ENCODE measurements around the gene WDR82. TPM values are rescaled to one million over a fixed set of nuclear protein-coding genes. Genes with fewer than 3 reads are reported as not detected.

WDR82 gene
- total RNA-seq, 2 donors from 2014 or later = 78.4 to 84.2 TPM

DNA sequence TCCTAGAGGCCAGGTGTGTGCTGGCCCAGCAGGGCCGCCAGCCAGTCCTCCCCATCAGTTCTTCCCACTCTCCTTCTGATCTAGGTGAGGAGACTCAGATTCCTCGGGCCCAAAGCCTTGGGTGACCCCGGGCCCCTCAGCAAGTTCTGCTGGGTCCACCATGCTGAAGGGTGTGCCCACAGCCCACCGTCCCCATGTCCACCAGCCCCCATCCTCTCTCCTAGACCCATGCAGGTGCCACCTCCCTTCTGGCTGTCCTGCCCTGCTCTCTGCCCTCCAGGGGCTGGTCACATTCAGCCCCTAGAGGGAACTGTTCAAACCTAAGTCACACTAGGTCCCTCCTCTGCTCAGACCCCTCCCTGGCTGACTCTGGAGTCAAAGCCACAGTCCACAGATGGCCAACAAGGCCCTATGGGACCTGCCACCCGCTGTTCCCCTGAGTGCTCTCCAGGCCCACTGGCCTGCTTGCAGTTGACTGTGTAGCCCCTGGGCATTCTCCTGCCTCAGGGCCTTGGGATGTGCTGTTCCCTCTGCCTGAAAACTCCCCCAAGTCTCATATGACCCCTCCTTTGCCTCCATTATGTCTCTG, 52.1 kb downstream of the WDR82 start:
- Histone ChIP-seq H3K36me3 (ENCODE audit: control insufficient read depth, insufficient read depth, low read length) (peaks cover 13% of the 10 kb centered on the region), H3K27me3 (ENCODE audit: control insufficient read depth, insufficient read depth, low read length, poor library complexity, severe bottlenecking) (no peaks in the 10 kb centered on the region), H3K4me1 (ENCODE audit: control insufficient read depth, insufficient read depth, low read length) (no peaks in the 10 kb centered on the region), H3K9ac (ENCODE audit: extremely low read depth, low read length, poor library complexity, severe bottlenecking) (no peak overlapping the region), H3K27ac (ENCODE audit: low read depth, low read length) (no peak overlapping the region), H3K4me3 (ENCODE audit: low read length) (no peak overlapping the region), H3K9me3 (ENCODE audit: control insufficient read depth, low read length) (no peaks in the 10 kb centered on the region)
- Mint-ChIP-seq H3K4me3 (no peak overlapping the region), H3K4me1 (no peaks in the 10 kb centered on the region), H3K27me3 (ENCODE audit: insufficient read depth) (no peaks in the 10 kb centered on the region), H3K36me3 (ENCODE audit: low read depth) (peaks cover 18% of the 10 kb centered on the region), H3K9me3 (no peaks in the 10 kb centered on the region), H3K27ac (peak overlapping the region; percentile 1)
- WGBS, 2 experiments (ENCODE audit: insufficient coverage in 1 of 2, insufficient read length in 1 of 2) = 90 to 93% methylated on average over 5 of the region's 5 CpGs
- peak; percentile 44 for DNase-seq
- TF ChIP-seq, protein P1, sequence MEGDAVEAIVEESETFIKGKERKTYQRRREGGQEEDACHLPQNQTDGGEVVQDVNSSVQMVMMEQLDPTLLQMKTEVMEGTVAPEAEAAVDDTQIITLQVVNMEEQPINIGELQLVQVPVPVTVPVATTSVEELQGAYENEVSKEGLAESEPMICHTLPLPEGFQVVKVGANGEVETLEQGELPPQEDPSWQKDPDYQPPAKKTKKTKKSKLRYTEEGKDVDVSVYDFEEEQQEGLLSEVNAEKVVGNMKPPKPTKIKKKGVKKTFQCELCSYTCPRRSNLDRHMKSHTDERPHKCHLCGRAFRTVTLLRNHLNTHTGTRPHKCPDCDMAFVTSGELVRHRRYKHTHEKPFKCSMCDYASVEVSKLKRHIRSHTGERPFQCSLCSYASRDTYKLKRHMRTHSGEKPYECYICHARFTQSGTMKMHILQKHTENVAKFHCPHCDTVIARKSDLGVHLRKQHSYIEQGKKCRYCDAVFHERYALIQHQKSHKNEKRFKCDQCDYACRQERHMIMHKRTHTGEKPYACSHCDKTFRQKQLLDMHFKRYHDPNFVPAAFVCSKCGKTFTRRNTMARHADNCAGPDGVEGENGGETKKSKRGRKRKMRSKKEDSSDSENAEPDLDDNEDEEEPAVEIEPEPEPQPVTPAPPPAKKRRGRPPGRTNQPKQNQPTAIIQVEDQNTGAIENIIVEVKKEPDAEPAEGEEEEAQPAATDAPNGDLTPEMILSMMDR (conservative IDR thresholded peaks at IDR 0.05) = no peak

DNA sequence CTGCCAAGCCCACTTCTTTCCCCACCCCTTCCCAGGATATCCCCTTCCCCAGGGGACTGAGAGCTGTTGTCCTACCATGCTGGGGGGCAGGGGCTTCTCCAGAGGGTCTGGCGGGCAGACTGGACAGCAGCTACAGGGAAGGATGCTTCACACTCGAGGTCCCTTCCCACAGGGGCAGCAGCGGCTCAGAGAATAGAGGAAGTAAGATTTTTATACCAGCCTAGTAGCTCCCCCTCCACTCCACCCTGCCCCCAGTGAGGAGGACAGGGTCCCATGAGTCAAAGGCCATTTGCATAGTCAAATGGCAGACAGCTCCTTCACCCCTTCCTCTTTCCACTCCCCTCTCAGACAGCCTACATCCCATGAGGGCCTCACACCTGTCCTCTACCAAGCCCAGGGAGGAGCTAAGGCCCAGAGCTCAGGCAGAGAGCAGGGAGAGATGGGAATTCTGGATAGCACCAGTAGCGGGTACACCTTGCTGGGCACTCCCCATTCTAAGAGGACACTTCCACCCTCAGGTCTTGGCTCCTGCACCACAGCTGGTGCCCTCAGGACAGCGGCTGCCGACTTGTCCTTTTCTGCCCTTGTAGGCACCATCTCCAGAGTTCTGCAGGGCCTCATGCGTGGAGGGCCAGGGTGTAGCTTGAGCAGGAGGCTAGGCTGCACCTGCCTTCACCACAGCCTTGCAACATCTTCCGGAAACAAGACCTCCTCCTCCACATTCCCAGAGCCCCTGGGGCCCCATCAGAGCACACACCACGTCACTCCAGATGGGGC, 52.8 kb downstream of the WDR82 start, which contains the start of gene TLR9:
TLR9 (minus strand) TSS at position 194 of the 777 bp plus-strand sequence; CDS start at position 78, 116 bp downstream.
- H3K4me1 ChIP-seq (ENCODE audit: control insufficient read depth, insufficient read depth, low read length) = no peaks in the 10 kb centered on the region
- H3K36me3 Mint-ChIP-seq (ENCODE audit: low read depth) = peaks cover 14% of the 10 kb centered on the region
- 90 to 96% methylated on average over 4 to 9 of the region's 9 CpGs for WGBS, 2 experiments (ENCODE audit: insufficient coverage in 1 of 2, insufficient read length in 1 of 2)
- H3K9ac ChIP-seq (ENCODE audit: extremely low read depth, low read length, poor library complexity, severe bottlenecking) = no peak within 1 kb of the TSS
- H3K36me3 ChIP-seq (ENCODE audit: control insufficient read depth, insufficient read depth, low read length) = peaks cover 6% of the 10 kb centered on the region
- H3K27ac Mint-ChIP-seq = peak within 1 kb of the TSS; percentile 1
- no peaks in the 10 kb centered on the region for H3K27me3 ChIP-seq (ENCODE audit: control insufficient read depth, insufficient read depth, low read length, poor library complexity, severe bottlenecking)
- H3K9me3 Mint-ChIP-seq = no peaks in the 10 kb centered on the region
- H3K4me1 Mint-ChIP-seq = no peaks in the 10 kb centered on the region
- TF ChIP-seq, protein P1 (conservative IDR thresholded peaks at IDR 0.05) = no peak
- H3K9me3 ChIP-seq (ENCODE audit: control insufficient read depth, low read length) = no peaks in the 10 kb centered on the region
- peak; percentile 51 for DNase-seq
- no peak within 1 kb of the TSS for H3K27ac ChIP-seq (ENCODE audit: low read depth, low read length)
- no peak within 1 kb of the TSS for H3K4me3 Mint-ChIP-seq
- H3K27me3 Mint-ChIP-seq (ENCODE audit: insufficient read depth) = no peaks in the 10 kb centered on the region
- no peak within 1 kb of the TSS for H3K4me3 ChIP-seq (ENCODE audit: low read length)

DNA sequence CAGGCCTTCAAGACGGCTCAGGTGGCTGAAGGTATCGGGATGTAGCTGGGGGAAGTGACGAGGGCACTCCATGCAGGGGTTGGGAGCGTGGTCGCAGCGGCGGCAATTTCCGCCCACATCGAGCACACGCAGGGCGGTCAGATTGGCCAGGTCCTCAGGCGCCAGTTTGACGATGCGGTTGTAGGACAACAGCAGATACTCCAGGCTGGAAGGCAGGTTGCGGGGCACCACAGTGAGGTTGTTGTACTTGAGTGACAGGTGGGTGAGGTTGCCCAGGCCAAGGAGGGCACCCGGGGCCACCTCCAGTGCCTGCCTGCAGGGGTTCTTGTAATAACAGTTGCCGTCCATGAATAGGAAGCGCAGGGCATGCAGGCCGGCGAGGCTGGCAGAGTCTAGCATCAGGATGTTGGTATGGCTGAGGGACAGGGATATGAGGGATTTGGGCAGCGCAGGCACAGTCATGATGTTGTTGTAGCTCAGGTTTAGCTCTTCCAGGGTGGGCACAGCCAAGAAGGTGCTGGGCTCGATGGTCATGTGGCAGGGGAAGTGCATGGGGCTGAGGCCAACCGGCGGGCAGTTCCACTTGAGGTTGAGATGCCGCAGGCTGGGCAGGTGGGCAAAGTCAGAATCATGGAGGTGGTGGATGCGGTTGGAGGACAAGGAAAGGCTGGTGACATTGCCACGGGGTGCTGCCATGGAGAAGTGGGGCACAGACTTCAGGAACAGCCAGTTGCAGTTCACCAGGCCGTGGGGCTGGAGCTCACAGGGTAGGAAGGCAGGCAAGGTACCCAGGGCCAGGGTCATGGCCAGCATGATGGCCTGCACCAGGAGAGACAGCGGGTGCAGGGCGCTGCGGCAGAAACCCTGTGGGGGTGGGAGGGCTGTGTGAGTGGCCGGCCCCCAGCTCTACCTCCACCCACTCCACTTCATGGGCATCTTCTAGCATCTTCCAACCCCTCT, 54.7 kb downstream of the WDR82 start:
- H3K4me1 ChIP-seq (ENCODE audit: control insufficient read depth, insufficient read depth, low read length) = peaks cover 6% of the 10 kb centered on the region
- Mint-ChIP-seq H3K36me3 (ENCODE audit: low read depth) (no peaks in the 10 kb centered on the region), H3K27me3 (ENCODE audit: insufficient read depth) (no peaks in the 10 kb centered on the region), H3K4me1 (peaks cover 4% of the 10 kb centered on the region), H3K27ac (no peak overlapping the region), H3K9me3 (no peaks in the 10 kb centered on the region), H3K4me3 (no peak overlapping the region)
- H3K4me3 ChIP-seq (ENCODE audit: low read length) = no peak overlapping the region
- H3K27ac ChIP-seq (ENCODE audit: low read depth, low read length) = no peak overlapping the region
- no peaks in the 10 kb centered on the region for H3K36me3 ChIP-seq (ENCODE audit: control insufficient read depth, insufficient read depth, low read length)
- H3K9ac ChIP-seq (ENCODE audit: extremely low read depth, low read length, poor library complexity, severe bottlenecking) = no peak overlapping the region
- no peaks in the 10 kb centered on the region for H3K27me3 ChIP-seq (ENCODE audit: control insufficient read depth, insufficient read depth, low read length, poor library complexity, severe bottlenecking)
- DNase-seq = no peak
- 93 to 95% methylated on average over 18 to 32 of the region's 32 CpGs for WGBS, 2 experiments (ENCODE audit: insufficient coverage in 1 of 2, insufficient read length in 1 of 2)
- no peaks in the 10 kb centered on the region for H3K9me3 ChIP-seq (ENCODE audit: control insufficient read depth, low read length)
- TF ChIP-seq, protein P1 (conservative IDR thresholded peaks at IDR 0.05) = no peak

All from endodermal cell (in vitro differentiated cells).